HG02943 (cell line): ENCODE results near the gene CPAMD8.
"Not testable (repeated sequence)": the region's sequence is repeated elsewhere in the genome, so short reads cannot be mapped to it uniquely, and the experiment has no call there.

Experiments used
- ATAC-seq: cut with Tn5 transposase; IDR thresholded peaks from one replicate; pipeline ENCODE4 v1.9.1; 2021; ENCODE audit warnings: mild to moderate bottlenecking, low read depth, moderate library complexity; ENCODE audit not compliant: unreplicated experiment

Gene CPAMD8

GRCh38 chr19:17004386-17004785 is 22.2 kb downstream of the CPAMD8 start:
- no peak for ATAC-seq

GRCh38 chr19:17002455-17002854 is 24.2 kb downstream of the CPAMD8 start:
- ATAC-seq: no peak

- no peak for ATAC-seq
Observed at GRCh38 chr19:17001603-17002183, 24.9 kb downstream of the CPAMD8 start.

GRCh38 chr19:16998635-16999194 is 27.9 kb downstream of the CPAMD8 start:
- no peak for ATAC-seq

GRCh38 chr19:16996838-16997490 is 29.6 kb downstream of the CPAMD8 start:
- ATAC-seq: not testable (repeated sequence)

GRCh38 chr19:16988661-16989060 is 37.9 kb downstream of the CPAMD8 start:
- ATAC-seq: no peak

- ATAC-seq: no peak
Observed at GRCh38 chr19:16985403-16985802, 41.2 kb downstream of the CPAMD8 start.

GRCh38 chr19:16982586-16982985 is 44.0 kb downstream of the CPAMD8 start:
- not testable (repeated sequence) for ATAC-seq

GRCh38 chr19:16978839-16979802 is 47.5 kb downstream of the CPAMD8 start:
- ATAC-seq: no peak

GRCh38 chr19:16978156-16978555 is 48.5 kb downstream of the CPAMD8 start:
- no peak for ATAC-seq

- no peak for ATAC-seq
Observed at GRCh38 chr19:16977306-16977705, 49.3 kb downstream of the CPAMD8 start.

GRCh38 chr19:16976446-16976845 is 50.2 kb downstream of the CPAMD8 start:
- ATAC-seq: no peak

GRCh38 chr19:16970821-16971220 is 55.8 kb downstream of the CPAMD8 start:
- ATAC-seq: no peak

- no peak for ATAC-seq
Observed at GRCh38 chr19:16969135-16969534, 57.5 kb downstream of the CPAMD8 start.

GRCh38 chr19:16960996-16961822 is 65.4 kb downstream of the CPAMD8 start:
- ATAC-seq: not testable (repeated sequence)

GRCh38 chr19:16958277-16958676 is 68.3 kb downstream of the CPAMD8 start:
- not testable (repeated sequence) for ATAC-seq

GRCh38 chr19:16957855-16958254 is 68.8 kb downstream of the CPAMD8 start:
- no peak for ATAC-seq

GRCh38 chr19:16957151-16957701 is 69.4 kb downstream of the CPAMD8 start:
- no peak for ATAC-seq

GRCh38 chr19:16955161-16955560 is 71.4 kb downstream of the CPAMD8 start:
- ATAC-seq: no peak

GRCh38 chr19:16952046-16952445 is 74.6 kb downstream of the CPAMD8 start:
- ATAC-seq: no peak
